HCT116 (cell line): Measurements from ENCODE around the gene MYBL2.

Experiments
- CTCF ChIP-seq, 3 experiments: fragments of 200-600 bp in 1 of 3; sonication (generic) in 1 of 3; IDR thresholded peaks in 2 of 3; conservative IDR thresholded peaks in 1 of 3; 2 replicates each; pipeline ENCODE4 v1.5.1; 2012 to 2017; ENCODE audit warnings: low read depth in 2 of 3, low read length in 2 of 3, antibody characterized with exemption in 1 of 3, borderline replicate concordance in 1 of 3, control low read depth in 1 of 3, mild to moderate bottlenecking in 1 of 3, mixed read lengths in 1 of 3, mixed run types in 1 of 3, moderate library complexity in 1 of 3; ENCODE audit not compliant: insufficient read depth in 1 of 3
- EGR1 ChIP-seq: IDR thresholded peaks from 2 replicates; pipeline ENCODE4 v1.6.1; 2012; ENCODE audit warnings: low read depth
- EZH2 ChIP-seq: fragments of 200-600 bp; sonication (generic); IDR thresholded peaks from 2 replicates; pipeline ENCODE4 v1.6.1; 2017; ENCODE audit warnings: antibody characterized with exemption, mixed run types

GRCh38 chr20:43726333-43726732 is 59.4 kb downstream of the MYBL2 start:
- TF ChIP-seq EZH2: no peak
- no peak for TF ChIP-seq CTCF (IDR thresholded peaks at IDR 0.05 in 2 of 3, conservative IDR thresholded peaks at IDR 0.05 in 1 of 3; ENCODE audit: borderline replicate concordance in 1 of 3, insufficient read depth in 1 of 3, low read depth in 2 of 3, low read length in 2 of 3)
- no peak for TF ChIP-seq EGR1
